Mucosa of stomach (tissue), 1 donor: ENCODE results near the gene CCL28.

Source experiments
- H3K27me3 ChIP-seq: one replicate; pipeline ENCODE4 v1.7.0; 2013; ENCODE audit warnings: mild to moderate bottlenecking, low read length; ENCODE audit not compliant: control insufficient read depth, insufficient read depth
- H3K36me3 ChIP-seq: one replicate; pipeline ENCODE4 v1.7.0; 2013; ENCODE audit warnings: low read length; ENCODE audit not compliant: control insufficient read depth, insufficient read depth
- H3K4me1 ChIP-seq: one replicate; pipeline ENCODE4 v1.7.0; 2013; ENCODE audit warnings: mild to moderate bottlenecking, low read length; ENCODE audit not compliant: control insufficient read depth, insufficient read depth
- H3K4me3 ChIP-seq: one replicate; pipeline ENCODE4 v1.7.0; 2013; ENCODE audit warnings: low read length
- H3K9ac ChIP-seq: one replicate; pipeline ENCODE4 v1.7.0; 2013; ENCODE audit warnings: mild to moderate bottlenecking, low read length, moderate library complexity
- H3K9me3 ChIP-seq: one replicate; pipeline ENCODE4 v1.7.0; 2013; ENCODE audit warnings: mild to moderate bottlenecking, low read length, moderate library complexity; ENCODE audit not compliant: control insufficient read depth
- donor health status: Pancreatic carcinoma.

Gene CCL28

DNA sequence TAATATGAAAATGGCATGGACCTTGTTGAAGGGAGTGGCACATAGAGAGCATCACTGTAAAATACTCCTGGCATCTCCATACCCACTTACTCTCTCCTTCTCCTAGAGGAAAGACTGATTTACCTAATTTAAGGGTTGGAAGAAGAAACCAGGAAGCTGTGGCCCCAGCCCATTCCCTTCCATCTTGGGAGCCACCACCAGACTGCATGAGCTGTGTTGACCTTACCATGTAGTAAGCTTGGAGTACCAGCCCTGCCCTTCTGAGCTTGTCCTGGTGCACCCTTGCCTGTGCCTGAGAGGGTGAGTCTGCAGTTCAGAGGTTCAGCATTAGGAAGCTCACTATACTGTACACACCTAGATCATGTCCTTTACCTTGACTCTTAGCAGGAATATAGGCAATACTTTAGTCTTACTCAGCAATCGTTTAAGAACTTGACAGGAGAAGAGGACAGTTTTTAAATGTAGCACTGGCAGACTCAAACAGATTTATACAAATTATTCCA, 63.3 kb downstream of the CCL28 start:
- Histone ChIP-seq H3K9ac (no peak overlapping the region), H3K36me3 (no peaks in the 10 kb centered on the region), H3K4me3 (no peak overlapping the region), H3K4me1 (no peaks in the 10 kb centered on the region), H3K27me3 (peaks cover 5% of the 10 kb centered on the region), H3K9me3 (no peaks in the 10 kb centered on the region)

DNA sequence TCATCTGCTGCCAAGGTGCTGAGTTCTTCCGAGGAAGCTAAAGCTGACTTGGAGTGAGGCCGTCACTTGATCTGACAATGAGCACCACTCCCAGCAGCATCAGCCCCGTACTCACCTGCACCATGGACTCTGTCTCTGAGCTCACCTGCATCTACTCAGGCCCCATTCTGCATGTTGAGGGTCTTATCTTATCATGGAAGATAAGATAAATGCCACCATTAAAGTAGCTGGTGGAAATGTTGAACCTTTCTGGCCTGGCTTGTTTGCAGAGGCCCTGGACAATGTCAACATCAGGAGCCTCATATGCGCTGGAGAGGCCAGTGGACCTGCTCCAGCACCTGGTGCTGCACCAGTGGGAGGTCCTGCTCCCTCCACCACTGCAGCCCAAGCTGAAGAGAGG, 64.0 kb downstream of the CCL28 start:
- no peaks in the 10 kb centered on the region for H3K4me1 ChIP-seq
- no peaks in the 10 kb centered on the region for H3K9me3 ChIP-seq
- peaks cover 5% of the 10 kb centered on the region for H3K27me3 ChIP-seq
- no peaks in the 10 kb centered on the region for H3K36me3 ChIP-seq
- no peak overlapping the region for H3K4me3 ChIP-seq
- no peak overlapping the region for H3K9ac ChIP-seq

DNA sequence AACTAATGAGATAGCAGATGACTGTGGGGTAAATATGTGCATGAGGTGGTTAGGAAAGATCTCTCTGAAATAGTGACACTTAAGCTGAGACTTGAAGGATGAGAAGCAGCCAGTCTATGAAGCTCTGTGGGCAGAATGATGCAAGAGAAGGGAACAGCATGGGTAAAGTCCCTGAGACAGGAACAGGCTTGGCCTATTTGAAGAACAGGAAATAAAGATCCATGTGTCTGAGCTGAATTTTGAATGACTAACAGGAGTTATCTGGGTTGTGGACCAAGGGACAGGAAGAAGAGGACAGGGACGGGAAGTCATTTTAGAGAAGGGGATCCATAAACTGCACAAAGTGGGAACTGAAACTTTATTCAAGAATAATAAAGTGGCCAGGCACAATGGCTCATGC, 73.3 kb downstream of the CCL28 start:
- Histone ChIP-seq H3K4me1 (no peaks in the 10 kb centered on the region), H3K27me3 (no peaks in the 10 kb centered on the region), H3K9ac (no peak overlapping the region), H3K9me3 (peaks cover 5% of the 10 kb centered on the region), H3K36me3 (no peaks in the 10 kb centered on the region), H3K4me3 (no peak overlapping the region)

DNA sequence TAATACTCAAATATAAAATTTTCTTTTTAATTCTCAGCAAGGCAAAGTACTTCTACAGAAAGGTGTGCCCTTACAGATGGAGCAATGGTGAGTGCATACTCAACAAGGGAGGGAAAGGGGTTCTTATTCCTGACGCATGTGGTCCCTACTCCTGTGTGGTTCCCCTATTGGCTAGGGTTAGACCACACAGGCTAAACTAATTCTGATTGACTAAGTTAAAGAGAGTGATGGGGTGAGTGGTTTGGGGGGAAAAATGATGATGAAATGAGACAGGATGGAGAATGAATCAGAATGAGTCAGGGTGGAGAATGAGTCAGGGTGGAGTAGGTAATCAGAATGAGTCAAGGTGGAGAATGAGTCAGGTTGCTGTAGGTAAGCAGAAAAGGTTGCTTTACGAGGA, 76.0 kb downstream of the CCL28 start:
- Histone ChIP-seq H3K9ac (no peak overlapping the region), H3K36me3 (no peaks in the 10 kb centered on the region), H3K4me1 (no peaks in the 10 kb centered on the region), H3K9me3 (peaks cover 5% of the 10 kb centered on the region), H3K4me3 (no peak overlapping the region), H3K27me3 (no peaks in the 10 kb centered on the region)

DNA sequence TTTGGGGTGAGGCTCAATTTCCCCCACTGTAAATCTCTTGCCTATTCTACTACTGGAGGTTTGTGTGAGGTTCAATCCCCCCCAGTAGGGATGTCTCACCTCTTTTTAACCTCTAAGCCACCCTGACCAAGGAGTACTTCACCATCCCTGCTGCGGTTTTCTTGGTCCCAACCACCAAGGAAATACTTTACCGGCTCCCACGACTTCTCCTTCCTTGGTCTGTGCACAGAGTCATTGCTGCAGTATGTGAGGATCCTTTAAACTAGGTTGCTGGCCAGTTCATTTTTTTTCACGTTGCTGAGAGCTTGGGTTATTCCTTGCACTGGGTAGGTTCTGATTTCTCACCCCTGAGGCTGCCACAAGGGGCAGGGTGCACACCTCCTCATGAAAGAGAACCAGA, 76.5 kb downstream of the CCL28 start:
- Histone ChIP-seq H3K4me3 (no peak overlapping the region), H3K9me3 (peaks cover 5% of the 10 kb centered on the region), H3K9ac (no peak overlapping the region), H3K27me3 (no peaks in the 10 kb centered on the region), H3K4me1 (no peaks in the 10 kb centered on the region), H3K36me3 (no peaks in the 10 kb centered on the region)

DNA sequence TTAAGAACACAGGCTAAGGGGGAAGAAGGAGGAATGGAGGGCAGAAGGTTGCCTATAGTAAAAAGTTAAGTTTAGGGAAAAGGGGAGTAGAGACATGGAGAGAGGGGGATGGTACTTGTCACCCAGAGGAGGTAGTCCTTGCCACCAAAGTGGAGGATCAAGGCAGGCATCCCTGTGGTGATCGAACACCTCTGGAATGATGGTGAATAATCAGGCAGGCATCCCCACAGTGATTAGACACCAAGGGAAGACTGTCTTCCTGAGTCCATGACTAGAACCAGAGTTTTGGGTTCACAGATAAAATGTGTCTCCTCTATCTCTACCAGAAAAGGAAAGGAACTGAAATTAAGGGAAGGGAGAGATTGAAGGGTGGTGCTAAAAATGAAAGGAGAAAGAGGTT, 79.8 kb downstream of the CCL28 start:
- H3K9ac ChIP-seq = no peak overlapping the region

More for the DNA sequence above, 79.8 kb downstream of the CCL28 start:
- Histone ChIP-seq H3K4me3 (no peak overlapping the region), H3K36me3 (no peaks in the 10 kb centered on the region), H3K27me3 (no peaks in the 10 kb centered on the region), H3K9me3 (peaks cover 5% of the 10 kb centered on the region), H3K4me1 (no peaks in the 10 kb centered on the region)
